Inferior parietal cortex (tissue), 1 donor: Measurements from ENCODE around the gene CCNYL1.
"Not testable (repeated sequence)": the region's sequence is repeated elsewhere in the genome, so short reads cannot be mapped to it uniquely, and the experiment has no call there.

ENCODE experiments used
- DNase-seq: peaks from one replicate; pipeline ENCODE4 v3.0.0-alpha.2; 2016; ENCODE audit errors: extremely low spot score

Gene CCNYL1

DNA sequence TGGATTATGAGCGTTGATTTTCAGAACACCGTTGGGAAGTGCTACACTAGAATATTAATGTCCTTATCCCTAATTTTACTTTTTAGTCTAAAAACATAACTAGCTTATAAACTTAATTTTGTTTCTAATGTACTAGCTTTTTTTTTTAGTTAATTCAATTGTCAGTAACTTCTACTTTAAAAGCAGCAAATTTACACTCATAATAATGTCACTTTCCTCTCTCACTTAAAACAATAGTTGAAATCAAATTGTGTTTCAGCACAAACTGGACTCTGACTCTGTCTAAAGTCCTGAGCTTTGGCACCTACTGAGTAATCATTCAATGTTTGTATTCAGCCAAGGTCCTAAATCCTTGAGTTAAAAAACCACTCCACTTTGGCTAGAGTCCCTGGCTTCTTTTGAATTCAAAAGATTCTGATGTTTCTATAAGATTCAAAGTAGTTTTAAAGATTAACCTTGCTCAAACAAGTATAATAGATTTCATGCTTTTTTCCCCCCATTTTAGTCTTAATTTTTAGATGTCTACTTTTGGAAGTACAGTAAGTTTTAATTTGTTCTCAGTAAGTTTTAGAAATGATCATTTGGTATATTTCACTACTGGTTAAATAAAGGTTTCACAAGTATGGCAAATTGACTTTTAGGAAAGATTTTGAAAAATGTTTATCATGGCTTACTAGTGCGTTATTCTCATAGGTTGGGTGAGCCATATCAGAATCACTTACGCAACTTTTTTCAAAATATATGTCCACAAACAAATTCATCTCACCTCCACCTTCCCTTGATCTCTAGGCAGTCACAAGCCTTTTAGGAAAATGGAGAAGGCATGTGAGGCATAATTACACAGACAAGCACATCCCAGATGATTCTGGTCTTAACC is 23.4 kb downstream of the CCNYL1 start:
- no peak for DNase-seq

DNA sequence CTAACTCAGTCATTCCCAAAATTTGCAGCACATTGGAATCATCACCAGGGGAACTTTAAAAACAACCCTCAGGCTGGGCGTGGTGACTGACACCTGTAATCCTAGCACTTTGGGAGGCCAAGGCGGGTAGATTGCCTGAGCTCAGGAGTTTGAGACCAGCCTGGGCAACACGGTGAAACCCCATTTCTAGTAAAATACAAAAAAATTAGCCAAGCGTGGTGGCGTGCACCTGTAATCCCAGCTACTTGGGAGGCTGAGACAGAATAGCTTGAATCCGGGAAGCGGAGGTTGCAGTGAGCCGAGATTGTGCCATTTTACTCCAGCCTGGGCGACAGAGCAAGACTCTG is 24.0 kb downstream of the CCNYL1 start:
- not testable (repeated sequence) for DNase-seq

DNA sequence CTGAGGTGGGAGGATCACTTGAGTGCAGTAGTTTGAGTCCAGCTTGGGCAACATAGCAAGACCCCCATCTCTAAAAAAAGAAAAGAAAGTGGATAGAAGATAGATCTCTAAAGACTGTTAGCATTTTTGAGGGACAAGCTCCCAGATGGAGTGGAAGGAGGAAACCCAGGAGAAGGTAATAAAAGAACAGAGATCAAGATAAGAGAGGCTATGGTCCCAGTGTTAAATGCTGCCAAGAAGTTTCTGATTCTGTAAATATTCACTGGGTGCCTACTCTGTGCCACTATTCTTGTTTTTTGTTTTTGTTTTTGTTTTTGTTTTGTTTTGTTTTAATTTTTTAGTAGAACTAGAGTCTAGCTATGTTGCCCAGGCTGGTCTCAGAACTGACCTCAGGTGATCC is 32.1 kb downstream of the CCNYL1 start:
- DNase-seq, result no peak

DNA sequence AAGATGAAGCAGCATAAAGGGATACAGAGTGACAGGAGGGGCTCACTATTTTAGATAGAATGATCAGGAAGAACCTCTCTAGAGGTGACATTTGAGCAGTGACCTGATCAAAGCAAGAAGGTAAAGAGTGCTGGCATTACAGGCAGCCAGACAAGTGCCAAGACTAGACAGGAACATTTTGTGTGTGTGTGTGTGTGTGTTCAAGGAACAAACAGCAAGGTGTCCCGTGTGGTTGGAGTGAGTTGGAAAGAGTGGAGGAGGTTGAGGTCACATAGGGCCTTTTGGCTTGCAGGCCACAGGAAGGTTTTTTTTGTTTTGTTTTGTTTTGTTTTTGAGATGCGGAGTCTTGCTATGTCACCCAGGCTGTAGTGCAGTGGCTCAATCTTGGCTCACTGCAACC is 32.6 kb downstream of the CCNYL1 start:
- no peak for DNase-seq

DNA sequence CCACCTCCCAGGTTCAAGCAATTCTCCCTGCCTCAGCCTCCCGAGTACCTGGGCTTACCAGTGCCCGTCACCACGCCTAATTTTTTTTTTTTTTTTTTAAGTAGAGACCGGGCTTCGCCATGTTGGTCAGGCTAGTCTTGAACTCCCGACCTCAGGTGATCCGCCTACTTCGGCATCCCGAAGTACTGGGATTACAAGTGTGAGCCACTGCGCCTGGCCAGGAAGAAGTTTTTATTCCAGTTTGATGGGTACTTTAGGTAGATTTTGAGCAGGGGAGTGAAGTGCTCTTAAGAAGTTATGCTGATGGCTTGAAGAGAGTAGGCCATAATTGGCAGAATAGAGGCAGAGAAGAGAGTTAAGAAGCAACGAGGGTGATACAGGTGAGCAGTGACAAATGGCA is 33.0 kb downstream of the CCNYL1 start:
- no peak for DNase-seq

DNA sequence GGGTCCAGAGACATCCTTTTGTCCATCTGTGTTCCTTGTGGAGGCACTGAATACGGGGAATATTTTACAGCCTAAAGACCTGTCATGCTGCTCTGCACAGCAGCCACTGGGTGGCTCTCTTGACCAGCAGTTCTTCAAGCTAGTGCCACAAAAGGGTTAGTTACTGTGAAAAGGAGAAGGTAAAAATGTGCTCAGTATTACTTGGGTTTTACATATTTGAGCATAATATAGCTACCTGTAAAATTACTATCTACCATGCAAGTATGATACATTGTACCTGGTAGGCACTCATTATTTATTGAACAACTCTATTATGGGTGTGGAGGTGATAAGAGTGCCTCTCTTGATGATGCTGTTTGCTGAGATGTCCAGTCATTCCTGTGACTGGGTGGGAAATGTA is 34.7 kb downstream of the CCNYL1 start:
- peak; percentile 85 for DNase-seq

DNA sequence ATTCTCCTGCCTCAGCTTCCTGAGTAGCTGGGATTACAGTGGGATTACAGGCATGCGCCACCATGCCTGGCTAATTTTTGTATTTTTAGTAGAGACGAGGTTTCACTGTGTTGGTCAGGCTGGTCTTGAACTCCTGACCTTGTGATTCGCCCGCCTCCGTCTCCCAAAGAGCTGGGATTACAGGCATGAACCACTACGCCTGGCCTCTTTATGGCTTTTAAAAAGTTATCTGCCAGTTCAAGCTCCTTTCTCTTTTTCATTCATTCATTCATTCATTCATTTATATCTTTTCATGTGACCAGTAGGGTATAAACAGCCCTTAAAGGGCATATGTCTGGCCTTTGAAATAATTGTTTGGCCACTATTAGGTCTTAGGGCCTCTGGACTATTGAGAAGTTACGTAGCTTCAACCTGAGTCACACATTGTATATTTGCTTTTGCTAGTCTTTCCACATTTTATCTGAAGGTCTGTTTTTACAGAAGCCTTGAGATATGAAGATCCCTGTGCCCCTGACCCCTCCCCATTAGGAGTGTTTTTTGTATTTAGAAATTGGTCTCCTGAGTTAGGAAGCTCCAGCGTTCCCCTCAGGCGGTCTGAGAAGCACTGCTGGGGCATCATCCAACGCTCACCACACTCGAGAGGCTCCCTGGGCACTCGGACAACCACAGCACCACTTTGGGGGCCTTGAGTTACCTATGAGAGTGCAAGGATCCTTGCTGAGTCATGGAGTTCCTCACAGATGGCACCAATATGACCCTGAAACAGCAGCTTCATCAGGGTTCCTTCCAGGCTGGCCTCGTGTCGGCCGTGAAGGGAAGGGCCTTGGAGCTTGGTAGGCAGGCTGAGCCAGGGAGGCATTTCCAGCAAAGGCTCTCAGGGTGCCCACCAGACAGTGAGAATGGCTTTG is 36.5 kb downstream of the CCNYL1 start:
- no peak for DNase-seq

DNA sequence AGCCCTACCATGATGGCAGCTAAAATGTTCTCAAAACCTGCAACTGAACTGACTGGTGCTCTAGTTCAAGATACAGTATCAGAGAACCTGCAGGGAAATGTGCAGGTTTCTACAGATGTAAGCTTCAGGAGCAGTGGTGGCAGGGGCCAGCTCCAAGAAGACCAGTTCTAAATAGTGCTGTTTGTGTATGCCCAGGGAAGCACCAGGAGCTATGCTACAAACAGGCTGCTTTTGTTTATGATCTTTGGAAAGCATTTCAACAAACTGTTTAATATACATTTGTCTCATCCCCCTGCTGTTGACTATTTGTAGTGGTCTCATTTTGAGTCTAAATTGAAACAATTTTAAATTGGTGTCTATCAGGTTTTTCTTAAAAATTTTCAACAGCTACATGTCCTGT is 37.6 kb downstream of the CCNYL1 start:
- DNase-seq, result no peak

DNA sequence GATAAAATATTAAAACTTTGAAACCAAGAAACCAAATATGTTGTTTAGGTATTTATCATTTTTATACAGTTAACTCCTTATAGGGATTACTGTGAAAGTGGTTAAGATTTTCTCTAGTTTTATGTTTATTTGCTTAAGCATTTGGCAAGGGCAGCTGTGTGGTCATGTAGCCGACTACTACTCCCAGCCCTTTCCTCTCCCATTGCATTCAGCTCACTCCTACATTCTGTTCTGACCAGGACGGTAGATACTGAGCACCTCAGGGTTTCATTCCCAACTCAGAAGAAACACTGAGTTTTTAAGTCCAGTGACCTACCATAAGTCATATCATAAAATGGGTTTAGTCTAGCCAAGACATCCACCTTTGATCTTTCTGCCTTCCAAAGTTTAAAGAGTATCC is 38.4 kb downstream of the CCNYL1 start:
- no peak for DNase-seq

DNA sequence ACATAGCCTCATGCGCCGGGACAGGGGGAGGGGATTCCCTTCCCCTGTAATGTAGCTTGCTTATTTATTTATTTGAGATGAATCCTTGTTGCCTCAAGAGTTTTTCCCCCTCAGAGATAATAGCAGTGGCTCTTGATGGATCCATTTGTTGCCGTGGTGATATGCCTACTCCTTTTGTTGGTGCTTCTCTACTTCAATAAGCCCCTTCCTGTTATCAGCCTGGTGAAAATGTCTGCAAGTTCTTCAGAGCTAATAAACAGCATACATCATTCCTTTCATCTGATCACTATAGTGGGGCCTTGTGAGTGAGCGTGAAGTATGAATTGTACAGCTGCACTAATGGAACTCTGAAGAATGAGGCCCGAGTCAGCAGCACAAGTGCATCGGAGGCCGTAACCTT is 38.9 kb downstream of the CCNYL1 start:
- DNase-seq, result no peak

DNA sequence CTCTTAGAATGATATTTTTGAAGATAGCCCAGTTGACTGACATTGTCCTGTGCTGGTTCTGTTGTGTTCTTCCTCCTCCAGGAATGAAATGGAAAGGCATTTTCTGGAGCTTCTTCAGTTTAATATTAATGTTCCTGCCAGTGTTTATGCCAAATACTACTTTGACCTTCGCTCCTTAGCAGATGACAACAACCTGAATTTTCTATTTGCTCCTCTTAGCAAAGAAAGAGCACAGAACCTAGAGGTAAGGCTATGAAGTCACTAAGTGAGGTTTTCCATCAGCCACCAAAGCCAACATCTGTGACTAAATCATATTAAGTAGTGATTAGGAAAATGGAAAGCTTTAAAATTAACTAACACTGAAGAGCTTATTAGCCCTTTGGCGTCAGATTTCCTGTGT is 39.4 kb downstream of the CCNYL1 start:
- no peak for DNase-seq

DNA sequence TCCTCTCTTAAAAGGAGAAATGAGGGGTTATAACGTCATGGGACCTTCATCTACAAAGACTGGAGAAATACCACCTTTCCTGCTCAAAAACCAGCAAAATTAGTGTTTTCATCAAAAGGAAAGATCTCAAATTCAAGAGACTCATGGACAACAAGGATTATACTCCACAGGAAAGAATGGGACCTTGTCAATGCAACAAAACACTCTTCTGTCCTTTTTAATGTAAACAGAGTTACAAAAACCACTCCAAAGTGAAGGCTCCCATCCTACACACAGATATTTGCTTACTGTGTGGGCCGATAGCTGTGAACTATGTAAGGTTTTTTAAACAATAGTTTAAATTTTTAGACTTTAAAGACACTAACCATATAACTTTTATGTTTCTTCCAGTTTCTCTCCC is 42.2 kb downstream of the CCNYL1 start:
- DNase-seq, result not testable (repeated sequence)

DNA sequence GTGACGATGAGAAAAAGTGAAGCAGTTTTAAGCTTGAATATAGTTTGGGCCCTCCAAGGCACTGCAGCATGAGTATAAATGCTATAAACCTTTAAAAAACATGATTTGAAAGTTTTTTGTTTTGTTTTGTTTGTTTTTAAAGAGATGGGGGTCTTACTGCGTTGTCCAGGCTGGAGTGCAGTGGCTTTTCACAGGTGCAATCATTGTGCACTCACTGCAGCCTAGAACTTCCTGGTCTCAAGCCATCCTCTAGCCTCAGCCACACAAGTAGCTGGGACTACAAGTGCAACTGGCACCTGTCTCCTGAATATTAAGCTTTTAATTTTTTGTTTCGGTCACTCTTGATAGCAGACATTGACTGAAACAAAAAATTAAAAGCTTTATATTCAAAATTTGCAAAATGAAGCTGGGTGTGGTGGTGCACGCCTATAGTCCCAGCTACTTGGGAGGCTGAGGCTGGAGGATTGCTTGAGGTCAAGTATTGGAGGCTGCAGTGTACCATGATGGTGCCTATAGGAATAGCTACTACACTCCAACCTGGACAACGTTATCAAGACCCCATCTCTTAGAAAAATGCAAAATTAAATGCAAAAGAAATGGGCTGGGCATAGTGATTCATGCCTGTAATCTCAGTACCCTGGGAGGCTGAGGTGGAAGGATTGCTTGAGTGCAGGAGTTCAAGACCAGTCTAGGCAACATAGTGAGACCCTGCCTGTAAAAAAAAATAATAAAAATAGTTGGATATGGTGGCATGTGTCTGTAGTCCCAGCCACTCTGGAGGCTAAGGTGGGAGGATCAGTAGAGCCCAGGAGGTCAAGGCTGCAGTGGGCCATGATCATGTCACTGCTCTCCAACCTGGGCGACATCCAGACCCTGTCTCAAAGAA is 43.3 kb downstream of the CCNYL1 start:
- no peak for DNase-seq

DNA sequence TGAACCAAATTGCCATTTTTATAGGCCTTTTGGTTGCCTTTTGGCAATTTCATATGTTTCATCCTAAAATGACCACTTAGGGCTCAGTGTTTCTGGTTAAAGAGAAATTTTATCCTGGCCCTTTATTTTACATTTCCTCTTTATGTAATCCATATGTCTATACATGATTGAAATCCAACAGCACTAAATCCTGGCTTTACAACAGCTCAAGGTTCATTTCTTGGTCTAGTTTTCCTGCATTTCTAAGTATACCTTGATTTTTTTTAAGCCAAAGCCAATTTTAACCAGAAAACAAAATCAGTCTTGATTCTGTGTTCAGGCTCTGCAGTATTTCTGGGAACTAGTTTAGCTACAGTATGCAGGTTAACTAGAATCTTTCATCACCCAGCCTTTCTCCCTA is 46.6 kb downstream of the CCNYL1 start:
- no peak for DNase-seq

DNA sequence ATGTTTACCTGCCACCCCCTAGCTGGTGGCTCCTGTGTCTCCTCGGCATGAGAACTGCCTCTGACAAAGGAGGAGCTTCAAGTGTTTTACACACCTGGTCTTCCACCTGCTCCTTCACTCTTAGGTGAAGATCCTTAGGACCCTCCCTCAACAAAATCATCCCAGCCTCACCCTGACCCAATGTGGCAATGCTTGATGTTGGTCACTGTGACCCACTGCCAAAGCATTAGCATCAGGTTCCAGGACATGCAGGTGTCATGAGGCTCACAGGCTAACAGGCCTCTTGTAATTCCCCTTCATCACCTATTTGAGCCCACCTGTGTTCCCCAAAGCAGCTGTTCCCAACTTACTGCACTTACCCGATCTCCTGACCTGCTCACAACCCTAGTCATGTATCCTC is 48.5 kb downstream of the CCNYL1 start:
- DNase-seq, result no peak

DNA sequence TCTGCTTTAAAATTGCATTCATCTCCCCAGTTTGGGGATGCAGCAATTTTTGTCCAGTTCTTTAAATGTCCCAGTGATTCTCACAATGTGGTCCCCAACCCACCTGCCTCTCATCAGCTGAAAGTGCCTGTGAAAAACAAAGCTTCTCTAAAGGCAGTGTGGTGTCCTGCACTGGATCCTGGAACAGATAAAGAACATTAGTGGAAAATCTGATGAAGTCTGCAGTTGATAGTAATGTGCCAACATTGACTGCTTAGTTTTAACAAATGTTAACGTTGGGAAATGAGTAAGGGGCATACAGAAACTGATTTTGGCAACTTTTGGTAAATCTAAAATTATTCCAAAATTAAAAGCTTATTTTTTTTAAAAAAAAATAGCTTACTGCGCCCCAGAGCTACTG is 49.0 kb downstream of the CCNYL1 start:
- no peak for DNase-seq

DNA sequence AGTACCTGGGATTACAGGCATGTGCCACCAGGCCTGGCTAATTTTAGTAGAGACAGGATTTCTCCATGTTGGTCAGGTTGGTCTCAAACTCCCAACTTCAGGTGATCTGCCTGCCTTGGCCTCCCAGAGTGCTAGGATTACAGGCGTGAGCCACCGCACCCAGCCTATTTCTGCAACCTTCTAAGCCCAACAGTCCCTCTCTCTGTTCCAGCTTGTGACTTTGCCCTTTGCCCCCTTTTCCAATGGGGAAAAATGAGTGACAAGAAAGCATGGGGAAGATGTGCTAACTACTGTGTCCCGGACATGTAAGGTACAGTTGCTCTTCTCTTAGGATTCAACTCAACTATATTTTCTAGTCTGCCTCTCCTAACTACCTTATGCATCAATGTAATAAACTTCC is 50.0 kb downstream of the CCNYL1 start:
- not testable (repeated sequence) for DNase-seq

DNA sequence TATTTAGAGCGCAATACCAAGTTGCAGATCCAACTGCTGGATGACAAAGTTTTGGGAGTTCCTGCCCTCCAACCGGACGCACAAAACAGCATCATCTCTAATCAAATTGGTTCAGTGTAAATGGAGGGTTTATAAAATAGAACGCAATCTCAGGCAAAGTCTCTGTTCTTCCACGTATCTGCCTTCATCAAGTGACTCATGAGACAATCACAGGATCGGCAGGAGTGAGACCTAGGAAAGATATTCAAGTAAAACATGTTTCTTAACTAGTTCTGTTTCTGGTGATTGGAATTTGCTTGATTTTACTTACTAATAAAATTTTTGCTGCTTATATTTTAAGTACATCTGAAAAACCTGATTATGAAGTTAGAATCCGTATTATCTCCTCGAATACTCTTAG is 50.7 kb downstream of the CCNYL1 start:
- no peak for DNase-seq

DNA sequence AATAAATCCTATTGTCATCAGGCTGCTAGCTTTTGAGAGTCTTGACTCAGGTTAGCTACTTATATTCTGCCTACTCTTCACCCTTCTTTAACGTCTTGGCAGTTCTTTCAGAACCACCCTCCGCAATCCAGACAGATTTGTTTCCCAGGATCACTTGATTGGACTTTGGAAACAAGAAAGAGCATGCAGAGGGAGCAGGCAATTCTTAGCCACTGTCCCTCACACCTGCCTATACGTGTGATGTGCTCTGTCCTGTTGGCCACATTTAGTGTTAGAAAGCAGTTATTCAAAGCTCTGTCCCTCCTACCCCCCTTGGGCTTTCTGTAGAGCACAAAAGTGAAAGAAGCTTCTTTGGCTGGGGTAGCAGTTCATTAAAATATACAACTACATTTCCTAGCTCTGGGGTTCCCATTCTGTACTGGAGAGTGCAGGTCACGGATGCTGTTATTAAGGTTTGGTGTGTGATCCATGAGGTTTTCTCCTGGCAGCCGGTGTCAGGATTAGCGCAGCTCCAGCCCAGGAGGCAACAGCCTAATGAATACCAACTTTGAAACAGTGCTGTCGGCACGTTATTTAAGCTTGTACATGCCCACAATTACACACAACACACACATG is 52.0 kb downstream of the CCNYL1 start:
- no peak for DNase-seq

DNA sequence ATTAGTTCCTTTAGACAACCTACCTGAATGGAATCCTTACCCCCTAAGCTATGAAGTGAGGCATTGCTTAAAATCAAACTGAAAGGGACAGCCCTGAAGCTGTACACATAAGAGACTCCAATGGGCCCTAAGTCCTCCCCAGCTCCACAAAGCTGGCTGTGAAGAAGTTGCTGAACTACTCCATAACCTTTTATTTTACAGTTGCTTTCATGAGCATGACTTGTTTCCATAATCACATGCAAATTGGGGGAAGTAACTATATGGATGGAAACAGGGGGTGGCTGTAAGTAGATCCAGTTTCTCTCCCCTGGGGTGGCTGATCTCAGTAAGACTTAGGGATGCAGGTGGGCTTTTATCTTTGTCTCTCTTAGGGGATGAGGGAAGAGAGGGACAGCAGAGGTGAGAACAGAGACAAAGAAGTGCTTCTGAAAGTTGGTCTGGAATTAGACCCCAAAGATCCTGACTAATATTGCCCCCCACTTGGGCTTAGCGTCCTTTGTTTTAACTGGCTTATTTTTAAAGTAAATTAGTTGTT is 52.7 kb downstream of the CCNYL1 start:
- no peak for DNase-seq

DNA sequence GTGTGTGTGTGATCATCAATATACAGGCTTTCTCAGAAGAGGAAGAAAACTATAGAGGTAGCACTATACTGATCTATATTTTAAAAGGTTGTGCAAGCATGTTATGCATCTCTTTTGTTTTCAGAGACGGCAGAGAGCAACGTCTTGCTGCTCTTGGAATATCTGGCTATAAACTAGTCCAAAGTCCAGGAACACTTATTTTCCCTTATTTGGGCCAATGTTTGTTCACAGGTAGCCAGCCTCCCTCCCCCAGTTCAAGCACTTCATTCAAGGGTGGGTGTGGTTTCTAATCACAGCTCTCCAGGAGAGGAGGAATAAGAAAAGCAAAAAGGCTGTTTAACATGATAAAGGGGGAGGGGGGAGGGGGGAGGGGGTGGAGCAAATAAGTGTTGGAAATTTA is 54.1 kb downstream of the CCNYL1 start:
- DNase-seq, result no peak
